SK-N-SH treated with all-trans-retinoic acid at 6 μM for 48 hours (cell line): ENCODE results near the gene C17orf78.
"Not testable (repeated sequence)": the region's sequence is repeated elsewhere in the genome, so short reads cannot be mapped to it uniquely, and the experiment has no call there.

Experiments used
- ATAC-seq: fragments of 200-7000 bp; cut with Tn5 transposase; 3 replicates; pipeline ENCODE4 v1.9.1; 2020; ENCODE audit warnings: mild to moderate bottlenecking, moderate library complexity
- ARNTL ChIP-seq: fragments of 450-650 bp; formaldehyde crosslinking; IDR thresholded peaks from 2 replicates; pipeline ENCODE4 v1.5.0; 2020; ENCODE audit warnings: low read depth, mild to moderate bottlenecking, moderate library complexity, borderline replicate concordance
- BACH2 ChIP-seq: fragments of 250-450 bp; sonication (Bioruptor Pico); IDR thresholded peaks from 2 replicates; pipeline ENCODE4 v1.9.0; 2021; ENCODE audit warnings: mild to moderate bottlenecking, borderline replicate concordance
- CREB5 ChIP-seq: fragments of 250-450 bp; sonication (Bioruptor Pico); IDR thresholded peaks from 2 replicates; pipeline ENCODE4 v1.5.1; 2020; ENCODE audit warnings: low read depth, mild to moderate bottlenecking, moderate library complexity
- CSRNP3 ChIP-seq: fragments of 250-450 bp; sonication (Bioruptor Pico); IDR thresholded peaks from 2 replicates; pipeline ENCODE4 v1.5.1; 2021; ENCODE audit warnings: mild to moderate bottlenecking, moderate library complexity
- ESRRG ChIP-seq: fragments of 250-450 bp; sonication (Bioruptor Pico); IDR thresholded peaks from 2 replicates; pipeline ENCODE4 v1.6.1; 2021; ENCODE audit warnings: mild to moderate bottlenecking
- ISL1 ChIP-seq: fragments of 250-450 bp; sonication (Bioruptor Pico); IDR thresholded peaks from 2 replicates; pipeline ENCODE4 v2.1.2; 2022; ENCODE audit warnings: mild to moderate bottlenecking, moderate library complexity
- OSR1 ChIP-seq: fragments of 250-450 bp; sonication (Bioruptor Pico); IDR thresholded peaks from 2 replicates; pipeline ENCODE4 v1.8.0; 2022; ENCODE audit warnings: moderate library complexity, mild to moderate bottlenecking, inconsistent platforms
- PATZ1 ChIP-seq: fragments of 250-450 bp; sonication (Bioruptor Pico); IDR thresholded peaks from 2 replicates; pipeline ENCODE4 v1.8.0; 2020; ENCODE audit warnings: mild to moderate bottlenecking, moderate library complexity, borderline replicate concordance
- POU6F1 ChIP-seq: fragments of 250-450 bp; sonication (Bioruptor Pico); IDR thresholded peaks from 2 replicates; pipeline ENCODE4 v1.8.0; 2021; ENCODE audit warnings: low read depth, mild to moderate bottlenecking, moderate library complexity, borderline replicate concordance
- PPARA ChIP-seq: fragments of 250-450 bp; sonication (Bioruptor Pico); IDR thresholded peaks from 2 replicates; pipeline ENCODE4 v1.5.0; 2020; ENCODE audit warnings: mild to moderate bottlenecking, borderline replicate concordance
- RARB ChIP-seq: fragments of 250-450 bp; sonication (Bioruptor Pico); IDR thresholded peaks from 2 replicates; pipeline ENCODE4 v1.8.0; 2021; ENCODE audit warnings: mild to moderate bottlenecking, moderate library complexity
- SNAI2 ChIP-seq: fragments of 250-450 bp; sonication (Bioruptor Pico); IDR thresholded peaks from 2 replicates; pipeline ENCODE4 v1.5.0; 2020; ENCODE audit warnings: mild to moderate bottlenecking, moderate library complexity
- TCF4 ChIP-seq: fragments of 250-450 bp; sonication (Bioruptor Pico); IDR thresholded peaks from 2 replicates; pipeline ENCODE4 v1.8.0; 2021; ENCODE audit warnings: mild to moderate bottlenecking, moderate library complexity, borderline replicate concordance
- TOX ChIP-seq: fragments of 250-450 bp; sonication (Bioruptor Pico); IDR thresholded peaks from 2 replicates; pipeline ENCODE4 v1.8.0; 2021; ENCODE audit warnings: mild to moderate bottlenecking, moderate library complexity, borderline replicate concordance
- TSHZ2 ChIP-seq: fragments of 250-450 bp; sonication (Bioruptor Pico); IDR thresholded peaks from 2 replicates; pipeline ENCODE4 v1.5.0; 2020; ENCODE audit warnings: mild to moderate bottlenecking, moderate library complexity
- ZC3H10 ChIP-seq: fragments of 250-450 bp; sonication (Bioruptor Pico); IDR thresholded peaks from 2 replicates; pipeline ENCODE4 v1.5.1; 2021; ENCODE audit warnings: mild to moderate bottlenecking, moderate library complexity
- ZFP30 ChIP-seq: fragments of 450-650 bp; formaldehyde crosslinking; IDR thresholded peaks from 2 replicates; pipeline ENCODE4 v1.5.0; 2022; ENCODE audit warnings: mild to moderate bottlenecking, moderate library complexity
- ZNF565 ChIP-seq: fragments of 450-650 bp; formaldehyde crosslinking; conservative IDR thresholded peaks from 2 replicates; pipeline ENCODE4 v1.5.0; 2020; ENCODE audit warnings: low read depth, mild to moderate bottlenecking, moderate library complexity
- ZNF70 ChIP-seq: fragments of 450-650 bp; formaldehyde crosslinking; IDR thresholded peaks from 2 replicates; pipeline ENCODE4 v1.5.0; 2020; ENCODE audit warnings: mild to moderate bottlenecking, moderate library complexity
- ZNF8 ChIP-seq: fragments of 450-650 bp; formaldehyde crosslinking; IDR thresholded peaks from 2 replicates; pipeline ENCODE4 v1.5.0; 2020; ENCODE audit warnings: mild to moderate bottlenecking, moderate library complexity

C17orf78 gene

DNA sequence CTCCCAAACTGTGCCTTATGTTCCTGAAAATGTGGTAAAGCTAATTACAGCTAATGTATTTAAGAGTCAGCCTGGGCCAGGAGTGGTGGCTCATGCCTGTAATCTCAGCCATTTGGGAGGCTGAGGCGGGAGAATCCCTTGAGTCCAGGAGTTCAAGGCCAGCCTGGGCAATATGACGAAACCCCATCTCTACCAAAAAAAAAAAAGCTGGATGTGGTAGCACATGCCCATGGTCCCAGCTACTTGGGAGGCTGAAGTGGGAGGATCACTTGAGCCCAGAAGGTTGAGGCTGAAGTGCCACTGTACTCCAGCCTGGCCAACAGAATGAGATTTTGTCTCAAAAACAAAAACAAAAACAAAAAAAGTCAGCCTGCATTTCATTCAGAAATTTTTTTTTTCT is 33.2 kb upstream of the C17orf78 start (continued):
- TF ChIP-seq POU6F1 (no peak), ZC3H10 (CRISPR knock-in tag) (no peak), ARNTL (CRISPR knock-in tag) (no peak), PPARA (CRISPR knock-in tag) (no peak)

DNA sequence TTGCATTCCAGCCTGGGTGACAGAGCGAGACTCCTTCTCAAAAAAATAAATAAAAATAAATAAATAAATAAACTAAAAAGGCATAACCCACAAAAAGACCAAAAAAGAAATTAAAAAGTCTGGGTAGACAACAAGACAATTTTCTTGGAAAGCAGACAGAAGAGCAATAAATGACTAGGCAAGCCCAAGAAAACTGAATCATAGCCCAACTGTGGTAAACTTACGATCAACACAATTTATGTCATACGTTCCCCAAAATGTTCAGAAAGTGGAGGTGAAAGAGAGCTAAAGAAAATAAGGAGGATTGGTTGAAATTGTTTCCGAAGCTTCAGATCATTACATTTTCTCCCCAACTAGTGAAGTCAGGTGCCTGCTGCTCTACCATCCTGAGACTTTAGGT is 31.3 kb upstream of the C17orf78 start:
- no peak for ATAC-seq
- TF ChIP-seq CREB5 (no peak), PATZ1 (CRISPR knock-in tag) (no peak), TOX (CRISPR knock-in tag) (no peak), POU6F1 (no peak), TSHZ2 (CRISPR knock-in tag) (no peak), TCF4 (CRISPR knock-in tag) (no peak), SNAI2 (no peak), ISL1 (CRISPR knock-in tag) (no peak), ARNTL (CRISPR knock-in tag) (no peak), RARB (no peak), ZNF70 (CRISPR knock-in tag) (no peak), ESRRG (CRISPR knock-in tag) (no peak), OSR1 (CRISPR knock-in tag) (no peak), CSRNP3 (CRISPR knock-in tag) (no peak), ZC3H10 (CRISPR knock-in tag) (no peak), BACH2 (no peak), ZFP30 (no peak), ZNF8 (CRISPR knock-in tag) (no peak), PPARA (CRISPR knock-in tag) (no peak), ZNF565 (no peak)

DNA sequence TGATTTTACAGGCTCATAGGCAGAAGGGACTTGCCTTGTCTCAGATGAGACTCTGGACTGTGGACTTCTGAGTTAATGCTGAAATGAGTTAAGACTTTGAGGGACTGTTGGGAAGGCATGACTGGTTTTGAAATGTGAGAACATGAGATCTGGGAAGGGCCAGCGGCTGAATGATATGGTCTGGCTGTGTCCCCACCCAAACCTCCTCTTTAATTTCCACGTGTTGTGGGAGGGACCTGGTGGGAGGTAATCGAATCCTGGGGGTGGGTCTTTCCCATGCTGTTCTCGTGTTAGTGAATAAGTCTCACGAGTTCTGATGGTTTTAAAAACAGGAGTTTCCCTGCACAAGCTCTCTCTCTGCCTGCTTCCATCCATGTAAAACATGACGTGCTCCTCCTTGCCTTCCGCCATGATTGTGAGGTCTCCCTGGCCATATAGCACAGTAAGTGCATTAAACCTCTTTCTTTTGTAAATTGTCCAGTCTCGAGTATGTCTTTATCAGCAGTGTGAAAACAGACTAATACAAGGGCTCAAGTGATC is 28.9 kb upstream of the C17orf78 start:
- not testable (repeated sequence) for ATAC-seq

- ATAC-seq, result not testable (repeated sequence)
These were observed 18.8 kb upstream of the C17orf78 start for GRCh38 chr17:37356796-37357569.
